ENCODE results near the gene MGRN1. TPM values are rescaled to one million over a fixed set of nuclear protein-coding genes. Genes with fewer than 3 reads are reported as not detected.
A peak's percentile ranks its signal among the peaks of the same experiment; 100 is the strongest.

The MGRN1 gene
- polyA plus RNA-seq, 1 donor from 2014 or later, result 35.9 TPM

- no peaks in the 10 kb centered on the region for H3K9me3 ChIP-seq (ENCODE audit: low read length)
- no peaks in the 10 kb centered on the region for H3K27me3 ChIP-seq (ENCODE audit: insufficient read depth, low read depth, low read length)
- H3K4me2 ChIP-seq (ENCODE audit: low read length), result no peak overlapping the region
- H2AFZ ChIP-seq (ENCODE audit: low read depth, low read length), result no peak overlapping the region
- no peaks in the 10 kb centered on the region for H3K79me2 ChIP-seq (replicated peaks; ENCODE audit: insufficient read depth, low read length)
- TF ChIP-seq MXI1 (conservative IDR thresholded peaks at IDR 0.05; ENCODE audit: poor library complexity, severe bottlenecking) (peak; percentile 21), POLR2AphosphoS5 (IDR thresholded peaks at IDR 0.05) (no peak)
- H3F3A ChIP-seq (ENCODE audit: insufficient read depth, low read length, poor library complexity, severe bottlenecking), result no peaks in the 10 kb centered on the region
- peak overlapping the region; percentile 15 for H3K4me3 ChIP-seq (ENCODE audit: low read length)
- no peaks in the 10 kb centered on the region for H3K9me2 ChIP-seq (ENCODE audit: insufficient read depth, low read length)
- peak overlapping the region; percentile 48 for H3K9ac ChIP-seq (ENCODE audit: low read length)
- H4K20me1 ChIP-seq (ENCODE audit: insufficient read depth), result no peaks in the 10 kb centered on the region
- peak overlapping the region; percentile 55 for H3K27ac ChIP-seq (ENCODE audit: low read length)
- no peaks in the 10 kb centered on the region for H3K36me3 ChIP-seq (ENCODE audit: insufficient read depth, low read length)
Measured at GRCh38 chr16:4660454-4661007, 35.9 kb downstream of the MGRN1 start.

GRCh38 chr16:4661661-4662060, 37.0 kb downstream of the MGRN1 start:
- Histone ChIP-seq H3K4me3 (ENCODE audit: low read length) (no peak overlapping the region), H3K27me3 (ENCODE audit: insufficient read depth, low read depth, low read length) (no peaks in the 10 kb centered on the region)
- TF ChIP-seq SMC3 (conservative IDR thresholded peaks at IDR 0.05; ENCODE audit: poor library complexity) (no peak), EZH2 (IDR thresholded peaks at IDR 0.05; ENCODE audit: borderline replicate concordance, insufficient read depth, low read length, poor library complexity, severe bottlenecking) (no peak), RAD21 (conservative IDR thresholded peaks at IDR 0.05) (no peak), TAF1 (IDR thresholded peaks at IDR 0.05; ENCODE audit: low read depth) (no peak), CTCF (IDR thresholded peaks at IDR 0.05; ENCODE audit: poor library complexity, severe bottlenecking) (no peak), EP300 (conservative IDR thresholded peaks at IDR 0.05; ENCODE audit: poor library complexity, severe bottlenecking) (no peak), POLR2AphosphoS5 (IDR thresholded peaks at IDR 0.05) (no peak), MXI1 (conservative IDR thresholded peaks at IDR 0.05; ENCODE audit: poor library complexity, severe bottlenecking) (no peak), REST (IDR thresholded peaks at IDR 0.05; ENCODE audit: borderline replicate concordance) (no peak)

GRCh38 chr16:4663465-4663776, 38.8 kb downstream of the MGRN1 start:
- H3K27ac ChIP-seq (ENCODE audit: low read length), result no peak overlapping the region
- H2AFZ ChIP-seq (ENCODE audit: low read depth, low read length), result no peak overlapping the region
- H3K27me3 ChIP-seq (ENCODE audit: insufficient read depth, low read depth, low read length), result no peaks in the 10 kb centered on the region
- TF ChIP-seq EP300 (conservative IDR thresholded peaks at IDR 0.05; ENCODE audit: poor library complexity, severe bottlenecking) (no peak), CTCF (IDR thresholded peaks at IDR 0.05; ENCODE audit: poor library complexity, severe bottlenecking) (no peak)
- no peak overlapping the region for H3K4me3 ChIP-seq (ENCODE audit: low read length)
- H3K79me2 ChIP-seq (replicated peaks; ENCODE audit: insufficient read depth, low read length), result no peaks in the 10 kb centered on the region
- H3K9me3 ChIP-seq (ENCODE audit: low read length), result no peaks in the 10 kb centered on the region
- no peaks in the 10 kb centered on the region for H3F3A ChIP-seq (ENCODE audit: insufficient read depth, low read length, poor library complexity, severe bottlenecking)
- H4K20me1 ChIP-seq (ENCODE audit: insufficient read depth), result no peaks in the 10 kb centered on the region
- no peaks in the 10 kb centered on the region for H3K9me2 ChIP-seq (ENCODE audit: insufficient read depth, low read length)
- no peaks in the 10 kb centered on the region for H3K36me3 ChIP-seq (ENCODE audit: insufficient read depth, low read length)
- no peak overlapping the region for H3K4me2 ChIP-seq (ENCODE audit: low read length)
- H3K9ac ChIP-seq (ENCODE audit: low read length), result no peak overlapping the region

More at GRCh38 chr16:4661661-4662060, 37.0 kb downstream of the MGRN1 start:
- Histone ChIP-seq H3K9ac (ENCODE audit: low read length) (no peak overlapping the region), H2AFZ (ENCODE audit: low read depth, low read length) (no peak overlapping the region), H4K20me1 (ENCODE audit: insufficient read depth) (no peaks in the 10 kb centered on the region), H3K4me2 (ENCODE audit: low read length) (no peak overlapping the region), H3F3A (ENCODE audit: insufficient read depth, low read length, poor library complexity, severe bottlenecking) (no peaks in the 10 kb centered on the region), H3K9me2 (ENCODE audit: insufficient read depth, low read length) (no peaks in the 10 kb centered on the region), H3K9me3 (ENCODE audit: low read length) (no peaks in the 10 kb centered on the region), H3K79me2 (replicated peaks; ENCODE audit: insufficient read depth, low read length) (no peaks in the 10 kb centered on the region), H3K36me3 (ENCODE audit: insufficient read depth, low read length) (no peaks in the 10 kb centered on the region), H3K27ac (ENCODE audit: low read length) (no peak overlapping the region)

Data from neural cell (in vitro differentiated cells).